Astrocyte (in vitro differentiated cells and primary cell): ENCODE measurements around the gene PI4K2A. TPM values are rescaled to one million over a fixed set of nuclear protein-coding genes. Genes with fewer than 3 reads are reported as not detected.
A peak's percentile ranks its signal among the peaks of the same experiment; 100 is the strongest.
"Not testable (repeated sequence)": the region's sequence is repeated elsewhere in the genome, so short reads cannot be mapped to it uniquely, and the experiment has no call there.

ENCODE experiments used
- DNase-seq: peaks from one replicate; pipeline ENCODE4 v3.0.0-alpha.2; 2010; ENCODE audit warnings: low read depth
- FAIRE-seq: peaks from 2 replicates; lab custom pipeline; 2011; peaks lifted over from hg19 to GRCh38; lab: Jason Lieb, UNC
- H2AFZ ChIP-seq: 2 replicates; pipeline ENCODE4 v1.6.0; 2012; ENCODE audit warnings: low read depth, low read length, inconsistent platforms
- H3K27ac ChIP-seq: 2 replicates; pipeline ENCODE4 v1.5.1; 2011; ENCODE audit warnings: low read depth, low read length, inconsistent platforms
- H3K27me3 ChIP-seq: 2 replicates; pipeline ENCODE4 v1.6.0; 2011; ENCODE audit warnings: low read length, inconsistent platforms; ENCODE audit not compliant: insufficient read depth
- H3K36me3 ChIP-seq: 2 replicates; pipeline ENCODE4 v1.5.1; 2011; ENCODE audit warnings: low read length, inconsistent platforms; ENCODE audit not compliant: insufficient read depth
- H3K4me1 ChIP-seq: 2 replicates; pipeline ENCODE4 v1.5.1; 2011; ENCODE audit warnings: low read length, inconsistent platforms; ENCODE audit not compliant: insufficient read depth
- H3K4me2 ChIP-seq: 2 replicates; pipeline ENCODE4 v1.6.0; 2012; ENCODE audit warnings: low read length, inconsistent platforms
- H3K4me3 ChIP-seq: 2 replicates; pipeline ENCODE4 v1.5.1; 2011; ENCODE audit warnings: low read depth, mild to moderate bottlenecking, low read length, inconsistent platforms; ENCODE audit not compliant: insufficient read depth
- H3K79me2 ChIP-seq: 2 replicates; pipeline ENCODE4 v1.6.0; 2012; ENCODE audit warnings: mild to moderate bottlenecking, low read length, inconsistent platforms; ENCODE audit not compliant: insufficient read depth
- H3K9ac ChIP-seq: 2 replicates; pipeline ENCODE4 v1.6.0; 2012; ENCODE audit warnings: mild to moderate bottlenecking, low read length, inconsistent platforms
- H3K9me3 ChIP-seq: 2 replicates; pipeline ENCODE4 v1.5.1; 2012; ENCODE audit warnings: low read depth, mild to moderate bottlenecking, low read length, inconsistent platforms; ENCODE audit not compliant: insufficient read depth
- H4K20me1 ChIP-seq: 2 replicates; pipeline ENCODE4 v1.6.0; 2012; ENCODE audit warnings: low read length, inconsistent platforms; ENCODE audit not compliant: insufficient read depth
- H3K27ac Mint-ChIP-seq: one replicate; pipeline ENCODE4 v1.8.0; 2021; ENCODE audit warnings: mild to moderate bottlenecking, mixed read lengths; ENCODE audit not compliant: unreplicated experiment
- H3K27me3 Mint-ChIP-seq: one replicate; pipeline ENCODE4 v1.8.0; 2021; ENCODE audit warnings: low read depth, mixed read lengths; ENCODE audit not compliant: unreplicated experiment
- H3K36me3 Mint-ChIP-seq: one replicate; pipeline ENCODE4 v1.8.0; 2021; ENCODE audit warnings: low read depth, mixed read lengths; ENCODE audit not compliant: unreplicated experiment
- H3K4me1 Mint-ChIP-seq: one replicate; pipeline ENCODE4 v1.8.0; 2021; ENCODE audit warnings: low read depth, mixed read lengths; ENCODE audit not compliant: unreplicated experiment
- H3K4me3 Mint-ChIP-seq: one replicate; pipeline ENCODE4 v1.8.0; 2021; ENCODE audit warnings: mild to moderate bottlenecking, moderate library complexity, mixed read lengths; ENCODE audit not compliant: unreplicated experiment
- H3K9me3 Mint-ChIP-seq: one replicate; pipeline ENCODE4 v1.8.0; 2021; ENCODE audit warnings: mild to moderate bottlenecking, mixed read lengths; ENCODE audit not compliant: unreplicated experiment
- EZH2 ChIP-seq: IDR thresholded peaks from 2 replicates; pipeline ENCODE4 v1.6.1; 2012; ENCODE audit warnings: mild to moderate bottlenecking, low read length, inconsistent platforms; ENCODE audit not compliant: insufficient read depth
- total RNA-seq: library from RNA; stranded (reverse); gene quantifications from 2 replicates; pipeline ENCODE4 v1.2.1, GENCODE V29; 2021
- TF ChIP-seq, protein P1 (sequence below): IDR thresholded peaks from 2 replicates; pipeline ENCODE4 v1.5.1; 2011; ENCODE audit warnings: low read depth, mild to moderate bottlenecking, inconsistent platforms, low read length, moderate library complexity; ENCODE audit not compliant: insufficient read depth

PI4K2A gene
- total RNA-seq, 1 donor from 2014 or later: 37.8 TPM

DNA sequence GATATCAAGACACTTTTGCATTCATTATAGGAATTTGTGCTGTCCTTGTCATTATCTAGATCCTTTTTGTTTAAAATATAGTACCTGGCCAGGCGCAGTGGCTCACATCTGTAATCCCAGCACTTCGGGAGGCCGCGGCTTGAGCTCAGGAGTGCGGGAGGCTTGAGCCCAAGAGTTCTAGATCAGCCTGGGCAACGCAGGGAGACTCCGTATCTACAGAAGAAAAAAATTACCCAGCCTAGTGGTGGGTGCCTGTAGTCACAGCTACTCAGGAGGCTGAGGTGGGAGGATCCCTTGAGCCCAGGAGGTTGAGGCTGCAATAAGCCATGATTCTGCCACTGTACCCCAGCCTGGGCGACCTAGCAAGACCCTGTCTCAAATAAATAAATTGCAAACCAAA, 6.5 kb upstream of the PI4K2A start:
- H3K27ac ChIP-seq: no peak overlapping the region
- no peaks in the 10 kb centered on the region for H3K36me3 Mint-ChIP-seq
- peak overlapping the region; percentile 75 for H3K9ac ChIP-seq
- peak overlapping the region; percentile 95 for H3K27ac Mint-ChIP-seq
- H3K27me3 ChIP-seq: no peaks in the 10 kb centered on the region
- H3K79me2 ChIP-seq: no peaks in the 10 kb centered on the region
- peak overlapping the region; percentile 74 for H3K4me3 ChIP-seq
- no peaks in the 10 kb centered on the region for H3K27me3 Mint-ChIP-seq
- no peaks in the 10 kb centered on the region for H3K4me1 Mint-ChIP-seq
- H3K4me3 Mint-ChIP-seq: peak overlapping the region; percentile 100
- no peak for TF ChIP-seq EZH2
- TF ChIP-seq, protein P1, sequence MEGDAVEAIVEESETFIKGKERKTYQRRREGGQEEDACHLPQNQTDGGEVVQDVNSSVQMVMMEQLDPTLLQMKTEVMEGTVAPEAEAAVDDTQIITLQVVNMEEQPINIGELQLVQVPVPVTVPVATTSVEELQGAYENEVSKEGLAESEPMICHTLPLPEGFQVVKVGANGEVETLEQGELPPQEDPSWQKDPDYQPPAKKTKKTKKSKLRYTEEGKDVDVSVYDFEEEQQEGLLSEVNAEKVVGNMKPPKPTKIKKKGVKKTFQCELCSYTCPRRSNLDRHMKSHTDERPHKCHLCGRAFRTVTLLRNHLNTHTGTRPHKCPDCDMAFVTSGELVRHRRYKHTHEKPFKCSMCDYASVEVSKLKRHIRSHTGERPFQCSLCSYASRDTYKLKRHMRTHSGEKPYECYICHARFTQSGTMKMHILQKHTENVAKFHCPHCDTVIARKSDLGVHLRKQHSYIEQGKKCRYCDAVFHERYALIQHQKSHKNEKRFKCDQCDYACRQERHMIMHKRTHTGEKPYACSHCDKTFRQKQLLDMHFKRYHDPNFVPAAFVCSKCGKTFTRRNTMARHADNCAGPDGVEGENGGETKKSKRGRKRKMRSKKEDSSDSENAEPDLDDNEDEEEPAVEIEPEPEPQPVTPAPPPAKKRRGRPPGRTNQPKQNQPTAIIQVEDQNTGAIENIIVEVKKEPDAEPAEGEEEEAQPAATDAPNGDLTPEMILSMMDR: no peak
- H3K9me3 ChIP-seq: no peaks in the 10 kb centered on the region
- peak overlapping the region; percentile 95 for H2AFZ ChIP-seq
- H3K4me2 ChIP-seq: peak overlapping the region; percentile 90
- FAIRE-seq (no peak), DNase-seq (no peak)
- H3K9me3 Mint-ChIP-seq: no peaks in the 10 kb centered on the region
- H3K36me3 ChIP-seq: no peaks in the 10 kb centered on the region
- no peaks in the 10 kb centered on the region for H4K20me1 ChIP-seq
- peaks cover 5% of the 10 kb centered on the region for H3K4me1 ChIP-seq

DNA sequence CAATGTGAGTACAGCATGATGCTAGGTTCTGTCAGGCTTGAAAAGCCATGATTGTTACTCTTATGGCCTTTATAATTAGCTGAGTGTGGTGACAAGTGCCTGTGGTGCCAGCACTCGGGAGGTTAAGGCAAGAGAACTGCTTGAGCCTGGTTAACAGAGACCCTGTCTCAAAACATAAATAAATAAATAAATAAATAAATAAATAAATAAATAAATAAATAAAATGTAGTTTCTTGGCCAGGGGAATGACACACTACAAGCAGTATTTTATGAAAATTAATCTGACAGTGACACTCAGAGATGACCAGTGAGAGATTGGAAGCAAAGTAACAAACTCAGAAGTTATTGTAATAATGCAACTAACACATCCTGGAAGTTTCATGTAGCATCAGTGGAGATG, 4.9 kb upstream of the PI4K2A start:
- no peaks in the 10 kb centered on the region for H3K36me3 Mint-ChIP-seq
- no peaks in the 10 kb centered on the region for H3K79me2 ChIP-seq
- no peak overlapping the region for H3K4me2 ChIP-seq
- H3K9me3 ChIP-seq: no peaks in the 10 kb centered on the region
- no peaks in the 10 kb centered on the region for H3K4me1 Mint-ChIP-seq
- no peak overlapping the region for H3K27ac Mint-ChIP-seq
- peaks cover 8% of the 10 kb centered on the region for H3K4me1 ChIP-seq
- no peak overlapping the region for H3K9ac ChIP-seq
- TF ChIP-seq EZH2: no peak
- TF ChIP-seq, protein P1: no peak
- FAIRE-seq (no peak), DNase-seq (no peak)
- H3K36me3 ChIP-seq: no peaks in the 10 kb centered on the region
- no peaks in the 10 kb centered on the region for H4K20me1 ChIP-seq
- H3K27me3 ChIP-seq: no peaks in the 10 kb centered on the region
- no peak overlapping the region for H2AFZ ChIP-seq
- no peak overlapping the region for H3K27ac ChIP-seq
- no peaks in the 10 kb centered on the region for H3K27me3 Mint-ChIP-seq
- H3K4me3 ChIP-seq: no peak overlapping the region
- no peak overlapping the region for H3K4me3 Mint-ChIP-seq
- no peaks in the 10 kb centered on the region for H3K9me3 Mint-ChIP-seq

DNA sequence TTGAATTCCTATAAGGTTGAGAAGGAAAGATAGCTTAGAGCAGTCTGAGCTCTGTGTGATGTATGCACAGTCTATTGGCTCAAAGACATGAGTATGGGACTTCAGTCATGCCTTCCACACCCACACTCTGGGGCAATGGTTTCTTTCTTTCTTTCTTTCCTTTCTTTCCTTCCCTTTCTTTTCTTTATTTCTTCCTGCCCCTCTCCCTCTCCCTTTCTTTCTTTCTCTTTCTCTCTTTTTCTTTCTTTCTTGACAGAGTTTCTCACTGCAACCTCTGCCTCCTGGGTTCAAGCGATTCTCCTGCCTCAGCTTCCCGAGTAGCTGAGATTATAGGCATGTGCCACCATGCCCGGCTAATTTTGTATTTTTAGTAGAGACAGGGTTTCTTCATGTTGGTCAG, 1.4 kb upstream of the PI4K2A start:
- not testable (repeated sequence) for H3K4me1 Mint-ChIP-seq, H3K9me3 ChIP-seq, H2AFZ ChIP-seq, H3K36me3 Mint-ChIP-seq, H3K4me3 Mint-ChIP-seq, H3K27ac Mint-ChIP-seq, H3K9ac ChIP-seq, H3K9me3 Mint-ChIP-seq, H3K27me3 ChIP-seq, FAIRE-seq, H3K4me2 ChIP-seq, H3K27ac ChIP-seq, DNase-seq, H3K4me3 ChIP-seq, H3K36me3 ChIP-seq, H3K27me3 Mint-ChIP-seq
- H3K79me2 ChIP-seq: peaks cover 32% of the 10 kb centered on the region
- H3K4me1 ChIP-seq: peaks cover 13% of the 10 kb centered on the region
- H4K20me1 ChIP-seq: peaks cover 29% of the 10 kb centered on the region
